CMK (cell line): ENCODE data around the gene USP34.
"Not testable (repeated sequence)": the region's sequence is repeated elsewhere in the genome, so short reads cannot be mapped to it uniquely, and the experiment has no call there.

ENCODE experiments used
- DNase-seq: peaks from one replicate; pipeline ENCODE4 v3.0.0-alpha.2; 2010; ENCODE audit warnings: low read depth

USP34 gene

GRCh38 chr2:61183795-61184194, 287.1 kb downstream of the USP34 start:
- DNase-seq, result no peak

GRCh38 chr2:61182059-61182383, 288.9 kb downstream of the USP34 start:
- no peak for DNase-seq

DNA sequence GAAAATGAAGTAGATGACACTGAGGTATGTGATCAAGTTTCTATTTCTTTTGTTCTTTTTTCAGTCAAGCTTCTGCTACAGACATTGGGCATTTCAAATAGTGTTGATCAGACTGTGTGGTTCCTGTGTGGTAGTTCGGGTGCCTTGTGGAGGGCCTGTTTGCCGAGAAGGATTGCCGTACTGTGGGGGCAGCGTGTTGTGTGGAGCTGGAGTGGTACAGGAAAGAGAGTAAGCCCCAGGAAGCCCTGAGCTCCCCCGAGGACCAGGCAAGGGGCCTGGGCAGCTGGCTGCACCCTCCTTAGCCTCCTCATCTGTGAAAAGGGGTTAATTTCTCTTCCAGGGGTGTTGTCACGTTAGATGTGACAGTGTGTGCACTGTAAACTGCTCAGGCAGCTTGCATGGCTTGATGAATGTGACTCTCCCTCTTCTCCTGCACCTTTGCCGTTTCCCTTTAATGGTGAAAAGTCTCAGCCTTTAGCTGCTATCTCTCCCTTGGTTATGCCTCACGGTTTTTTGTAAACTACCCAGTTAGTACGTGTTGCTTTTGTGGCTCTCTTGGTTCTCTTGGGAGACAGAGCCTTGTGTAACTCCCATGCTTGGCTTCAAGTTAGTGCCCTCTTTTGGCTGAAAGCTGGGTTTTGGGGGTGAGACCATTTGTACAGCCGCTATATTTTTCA, 289.4 kb downstream of the USP34 start:
- no peak for DNase-seq

DNA sequence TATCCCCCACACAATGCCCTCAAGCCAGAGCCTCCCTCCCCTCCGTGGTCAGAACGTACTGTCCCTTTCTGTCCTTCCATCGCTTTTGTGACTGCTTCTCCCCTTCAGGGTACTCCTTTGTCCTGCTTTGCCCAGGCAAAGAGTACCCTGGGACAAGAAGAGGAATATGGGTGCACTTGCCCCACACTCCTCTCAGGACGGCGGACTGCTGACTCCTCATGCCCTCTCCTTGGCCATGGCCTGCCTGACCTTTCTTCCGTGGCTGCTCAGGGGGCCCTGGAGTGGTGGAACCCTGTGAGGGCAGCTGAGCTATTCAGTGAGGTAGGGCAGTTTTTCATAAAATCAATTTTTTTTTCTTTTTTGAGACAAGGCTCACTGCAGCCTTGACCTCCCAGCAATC, 290.2 kb downstream of the USP34 start:
- DNase-seq, result no peak

DNA sequence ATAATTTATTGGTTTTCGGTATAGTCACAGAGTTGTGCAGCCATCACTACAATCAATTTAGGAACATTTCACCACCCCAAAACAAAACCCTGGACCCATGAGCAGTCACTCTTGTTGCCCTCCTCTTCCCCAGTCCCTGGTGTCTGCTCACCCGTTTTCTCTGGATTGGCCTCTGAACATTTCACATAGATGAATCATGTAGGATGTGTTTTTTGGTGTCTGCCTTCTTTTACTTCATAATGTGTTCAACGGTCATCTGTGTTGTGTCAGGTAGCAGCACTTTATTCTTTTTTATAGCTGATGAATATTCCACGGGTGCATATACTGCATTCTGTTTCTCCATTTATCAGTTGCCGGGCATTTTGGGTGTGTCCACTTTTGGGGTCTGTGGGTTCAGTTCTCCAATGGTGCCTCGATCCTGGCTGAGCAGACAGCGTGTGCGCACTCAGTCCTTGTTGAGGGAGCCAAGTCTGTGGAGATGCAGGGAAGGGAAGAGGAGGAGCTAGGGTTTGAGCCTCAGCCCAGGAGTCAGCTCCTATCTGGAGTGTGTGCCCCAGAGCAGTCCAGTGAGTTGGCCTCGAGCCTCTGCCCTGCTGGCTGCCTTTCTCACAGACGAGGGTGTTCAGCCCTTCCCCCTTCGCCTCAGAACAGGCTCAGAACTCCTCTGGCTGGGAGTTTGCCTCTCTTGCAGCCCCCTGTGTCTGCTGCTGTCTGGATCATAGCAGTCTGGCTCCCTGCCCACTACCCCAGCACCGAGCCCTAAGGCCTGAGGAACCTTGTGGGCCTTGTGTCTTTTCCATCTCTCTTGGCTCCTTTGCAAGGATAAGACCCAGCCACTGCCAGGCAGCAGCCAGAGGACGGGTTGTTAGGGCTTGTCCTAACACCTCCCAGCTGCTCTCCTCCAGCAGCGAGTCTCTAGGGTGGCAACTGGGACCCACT, 290.9 kb downstream of the USP34 start:
- DNase-seq, result no peak

GRCh38 chr2:61178603-61179545, 292.0 kb downstream of the USP34 start:
- no peak for DNase-seq

GRCh38 chr2:61177727-61178549, 292.9 kb downstream of the USP34 start:
- DNase-seq, result peak; percentile 56

DNA sequence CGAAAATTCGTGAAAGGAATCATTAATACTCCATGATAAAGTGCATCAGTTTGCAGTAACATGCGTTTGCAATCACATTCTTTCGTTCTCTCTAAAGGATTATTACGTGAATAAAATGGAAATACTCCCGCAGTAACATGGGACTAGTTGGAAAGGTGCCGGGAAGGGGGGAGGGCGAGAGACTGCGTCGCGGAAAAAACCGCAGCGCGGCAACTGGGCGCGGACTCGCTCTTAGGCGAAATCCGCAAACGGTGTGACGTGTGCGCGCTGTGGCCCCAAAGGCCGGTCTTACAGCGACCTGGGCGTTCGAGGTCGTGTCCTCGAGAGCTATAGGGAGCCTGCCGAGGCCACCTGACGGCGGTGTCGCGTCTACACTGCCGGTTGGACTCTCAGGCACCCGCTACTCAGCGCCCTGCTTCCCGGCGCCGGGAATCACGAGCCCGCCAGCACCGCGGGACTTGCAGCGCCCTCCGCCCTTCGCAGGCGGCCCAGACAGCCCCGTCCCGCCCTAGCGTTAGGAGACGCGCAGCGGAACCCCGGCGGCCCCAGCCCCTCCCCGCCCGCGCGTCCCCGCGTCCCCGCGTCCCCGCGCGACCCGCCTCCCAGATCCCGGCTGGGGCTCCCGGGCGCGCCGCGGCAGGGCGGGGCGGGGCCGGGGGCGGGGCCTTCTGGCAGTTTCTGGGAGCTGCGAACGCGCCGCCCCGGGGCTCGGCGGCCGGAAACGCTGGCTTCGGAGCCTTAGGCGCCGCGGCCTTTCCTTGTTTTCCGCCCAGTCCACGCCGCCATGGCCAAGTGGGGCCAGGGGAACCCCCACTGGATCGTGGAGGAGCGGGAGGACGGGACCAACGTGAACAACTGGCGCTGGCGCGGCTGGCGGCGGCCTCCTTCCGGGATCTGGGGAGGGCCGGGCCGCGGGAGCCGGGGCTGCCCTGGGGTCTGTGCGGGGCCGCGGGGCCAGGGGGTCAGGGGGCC, 293.8 kb downstream of the USP34 start:
- DNase-seq, result peak; percentile 78

DNA sequence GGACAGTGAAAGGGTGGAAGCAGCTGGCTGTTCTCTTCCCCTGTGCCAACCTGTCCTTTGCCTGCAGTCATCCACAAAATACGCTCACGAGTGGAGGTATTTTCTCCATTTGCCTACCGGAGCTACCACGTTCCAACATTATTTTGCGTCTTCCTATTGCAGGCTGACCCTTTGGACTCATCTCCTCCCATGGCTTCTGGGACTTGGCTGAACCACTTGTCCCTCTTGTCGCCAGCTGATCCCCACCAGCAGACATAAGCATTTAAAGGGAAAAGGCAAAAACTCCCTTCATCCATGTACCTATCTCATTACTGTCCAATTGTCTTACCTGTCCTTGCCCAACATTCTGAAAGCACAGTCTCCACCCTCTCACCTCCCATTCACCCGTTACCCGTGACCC, 295.9 kb downstream of the USP34 start:
- DNase-seq, result no peak

GRCh38 chr2:61173116-61173515, 297.8 kb downstream of the USP34 start:
- no peak for DNase-seq

GRCh38 chr2:61172671-61173070, 298.2 kb downstream of the USP34 start:
- DNase-seq, result no peak

DNA sequence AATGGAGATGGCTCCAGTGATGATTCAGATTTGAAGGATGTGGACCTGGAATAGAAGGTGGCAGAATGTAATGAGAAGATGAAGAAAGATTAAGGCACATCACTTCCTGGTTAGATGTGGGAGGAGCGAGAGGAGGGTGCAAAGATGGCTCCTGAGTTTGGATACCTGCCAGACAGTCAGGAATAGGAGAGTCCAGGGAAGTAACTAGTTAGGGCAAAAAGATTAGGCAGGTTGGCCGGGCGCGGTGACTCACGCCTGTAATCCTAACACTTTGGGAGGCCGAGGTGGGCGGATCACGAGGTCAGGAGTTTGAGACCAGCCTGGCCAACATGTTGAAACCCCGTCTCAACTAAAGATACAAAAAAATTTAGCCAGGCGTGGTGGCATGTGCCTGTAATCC, 303.3 kb downstream of the USP34 start:
- no peak for DNase-seq

DNA sequence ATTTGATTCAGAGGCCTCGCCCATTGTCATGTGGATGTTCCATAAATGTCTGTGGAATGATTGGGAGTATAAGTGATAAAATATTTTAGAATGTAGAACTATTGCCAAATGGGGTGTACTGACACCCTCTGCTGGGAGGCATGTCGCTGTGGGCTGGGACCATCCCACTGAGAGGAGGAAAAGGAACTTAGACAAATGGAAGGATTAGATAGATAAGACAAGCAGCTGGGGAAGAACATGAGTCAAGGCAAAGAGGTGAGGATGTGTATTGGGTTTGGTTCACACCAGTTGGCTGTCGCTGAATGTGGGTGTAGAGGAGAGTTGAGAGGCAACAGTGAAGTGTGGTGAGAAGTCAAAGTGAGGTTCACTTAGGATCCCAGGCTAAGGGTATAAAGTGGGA, 304.9 kb downstream of the USP34 start:
- DNase-seq, result peak; percentile 52

DNA sequence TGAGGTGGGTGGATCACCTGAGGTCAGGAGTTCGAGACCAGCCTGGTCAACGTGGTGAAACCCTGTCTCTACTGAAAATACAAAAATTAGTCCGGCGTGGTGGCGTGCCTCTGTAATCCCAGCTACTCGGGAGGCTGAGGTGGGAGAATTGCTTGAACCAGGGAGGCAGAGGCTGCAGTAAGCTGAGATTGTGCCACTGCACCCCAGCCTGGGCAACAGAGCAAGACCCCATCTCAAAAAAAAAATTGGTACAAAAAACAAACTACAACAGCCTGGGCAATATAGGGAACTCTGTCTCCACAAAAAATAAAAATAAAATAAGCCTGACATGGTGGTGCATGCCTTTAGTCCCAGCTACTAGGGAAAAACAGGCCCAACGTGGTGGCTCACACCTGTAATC, 305.8 kb downstream of the USP34 start:
- DNase-seq, result not testable (repeated sequence)

- DNase-seq, result no peak
Observed at GRCh38 chr2:61162721-61163120, 308.2 kb downstream of the USP34 start.

- no peak for DNase-seq
Observed at GRCh38 chr2:61161888-61162287, 309.0 kb downstream of the USP34 start, which contains the start of gene C2orf74. Gene C2orf74 (plus strand): TSS chr2:61162188. CDS start chr2:61162515, 327 bp downstream.

GRCh38 chr2:61158356-61158955, 312.4 kb downstream of the USP34 start:
- DNase-seq, result no peak

GRCh38 chr2:61157371-61158003, 313.4 kb downstream of the USP34 start:
- no peak for DNase-seq

DNA sequence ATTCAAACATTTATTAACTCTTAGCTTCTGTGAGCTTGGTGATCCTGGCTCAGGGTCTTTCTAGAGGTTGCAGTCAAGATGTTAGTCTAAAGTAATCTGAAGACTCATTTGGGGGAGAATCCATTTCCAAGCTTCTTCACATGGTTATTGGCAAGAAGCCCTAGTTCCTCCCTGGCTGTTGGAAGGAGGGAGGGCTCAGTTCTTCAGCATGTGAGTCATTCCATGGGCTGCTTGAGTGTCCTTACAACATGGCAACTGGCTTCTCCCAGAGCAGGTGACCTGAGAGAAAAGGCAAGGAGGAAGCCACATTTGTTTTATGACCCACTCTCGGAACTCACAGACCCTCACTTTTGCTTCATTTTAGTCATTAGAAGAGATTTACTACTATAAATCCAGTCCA, 319.5 kb downstream of the USP34 start:
- DNase-seq, result no peak
